Measurements from ENCODE around the gene RBMY1E.
"Not testable (repeated sequence)": the region's sequence is repeated elsewhere in the genome, so short reads cannot be mapped to it uniquely, and the experiment has no call there.

RBMY1E gene

DNA sequence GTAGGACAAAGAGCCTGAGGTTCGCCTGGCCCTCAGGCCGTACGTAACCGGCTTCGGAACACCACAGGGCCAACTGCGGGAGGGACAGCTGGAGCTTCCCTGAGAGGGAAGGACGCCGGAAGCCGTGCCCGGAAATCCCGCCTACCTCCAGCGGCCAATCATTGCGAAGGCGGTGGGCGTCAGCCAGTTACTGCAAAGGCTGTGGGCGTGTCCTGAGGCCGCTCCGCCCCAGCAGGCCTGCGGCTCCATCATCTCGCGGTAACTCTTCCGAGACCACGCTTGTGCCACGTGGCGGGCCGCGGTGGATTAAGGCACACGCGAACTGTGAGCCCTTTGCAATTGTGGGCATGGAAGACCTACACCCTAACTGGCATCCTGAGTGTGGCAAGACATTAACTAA lies at the start of gene RBMY1E:
Gene RBMY1E (minus strand): TSS at position 101 of the 400 bp plus-strand sequence. CDS start 1,978 bp downstream, outside the sequence.
- not testable (repeated sequence) for DNase-seq (ENCODE audit: low read depth in 2 of 2)

DNA sequence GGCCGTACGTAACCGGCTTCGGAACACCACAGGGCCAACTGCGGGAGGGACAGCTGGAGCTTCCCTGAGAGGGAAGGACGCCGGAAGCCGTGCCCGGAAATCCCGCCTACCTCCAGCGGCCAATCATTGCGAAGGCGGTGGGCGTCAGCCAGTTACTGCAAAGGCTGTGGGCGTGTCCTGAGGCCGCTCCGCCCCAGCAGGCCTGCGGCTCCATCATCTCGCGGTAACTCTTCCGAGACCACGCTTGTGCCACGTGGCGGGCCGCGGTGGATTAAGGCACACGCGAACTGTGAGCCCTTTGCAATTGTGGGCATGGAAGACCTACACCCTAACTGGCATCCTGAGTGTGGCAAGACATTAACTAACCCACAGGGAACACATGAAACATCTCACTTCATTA lies 23.4 kb downstream of the RBMY1E start, which contains the start of gene RBMY1D:
Gene RBMY1D (minus strand): TSS at position 101 of the 400 bp plus-strand sequence. CDS start 2,013 bp downstream, outside the sequence.
- DNase-seq (ENCODE audit: low read depth in 2 of 2), result not testable (repeated sequence)

DNA sequence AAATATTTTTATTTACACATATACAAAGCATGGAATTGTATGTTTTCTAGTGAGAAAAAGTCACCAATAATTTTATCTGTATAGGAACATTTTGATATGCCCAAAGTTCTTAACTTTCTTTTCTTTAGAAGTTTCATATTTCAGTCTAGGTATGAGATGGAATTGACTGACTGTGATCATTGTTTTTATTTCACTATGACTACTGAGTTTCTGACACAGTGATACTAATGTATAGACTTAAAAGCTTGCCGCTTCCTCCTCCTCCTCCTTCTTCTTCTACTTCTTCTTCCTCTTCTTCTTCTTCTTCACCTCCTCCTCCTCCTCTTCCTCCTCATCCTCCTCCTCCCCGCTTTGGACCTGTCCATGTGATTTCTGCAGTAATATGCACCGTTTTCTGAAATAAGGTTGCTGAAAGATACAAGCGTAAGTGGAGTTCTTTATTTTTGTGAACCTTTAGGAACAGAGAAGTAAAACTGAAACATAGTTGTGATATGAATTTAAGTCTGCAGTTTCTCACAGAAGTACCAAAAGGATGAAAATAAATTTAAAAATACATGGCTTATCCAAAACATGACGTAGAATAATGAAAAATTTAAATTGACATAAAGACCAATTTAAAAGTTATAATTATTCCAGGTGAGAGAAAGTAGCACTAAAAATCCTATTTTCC lies 48.3 kb downstream of the RBMY1E start:
- not testable (repeated sequence) for DNase-seq (ENCODE audit: low read depth in 2 of 2)

All from fibroblast of skin of left quadriceps (primary cell).